K562 (cell line): ENCODE data around the gene LRP1-AS. TPM values are rescaled to one million over a fixed set of nuclear protein-coding genes. Genes with fewer than 3 reads are reported as not detected.

Experiments
- ATAC-seq: fragments of 200-7000 bp; cut with Tn5 transposase; 3 replicates; pipeline ENCODE4 v1.9.1; 2020; ENCODE audit warnings: moderate library complexity
- BruUV-seq: library from RNA; stranded (reverse); fragments of 400-500 nt; replicated peaks from 2 replicates; lab custom pipeline; 2021; lab: Mats Ljungman, UMichigan
- CTCF ChIA-PET: fragments of 300-600 bp; formaldehyde crosslinking; extraction: SDS; loops from one replicate; lab custom pipeline; 2021; ENCODE audit warnings: low intra/inter-chr PET ratio; lab: Yijun Ruan, JAX
- POLR2A ChIA-PET: fragments of 300-600, 350-650 bp; sonication (Branson Sonifier 250); formaldehyde crosslinking; extraction: SDS; loops from one replicate; lab custom pipeline; 2021; ENCODE audit warnings: antibody characterized with exemption, inconsistent platforms; lab: Yijun Ruan, JAX
- DNase-seq, 4 experiments: peaks; one replicate each; pipeline versions ENCODE4 v3.0.0 to v3.0.0-alpha.2; 2011 to 2018; ENCODE audit warnings: low spot score in 3 of 4, mixed read lengths in 3 of 4; ENCODE audit errors: extremely low read depth in 1 of 4
- FAIRE-seq: peaks from 2 replicates; lab custom pipeline; 2011; peaks lifted over from hg19 to GRCh38; lab: Jason Lieb, UNC
- H2AFZ ChIP-seq: 2 replicates; pipeline ENCODE4 v1.6.0; 2011; ENCODE audit warnings: low read depth, low read length, control low read depth, inconsistent platforms
- H3K27ac ChIP-seq: fragments of 200-600 bp; 3 replicates; pipeline ENCODE4 v1.8.0; 2011; ENCODE audit warnings: low read depth, mild to moderate bottlenecking, control low read depth, inconsistent platforms, low read length, moderate library complexity, mixed read lengths; ENCODE audit errors: extremely low read depth
- H3K27me3 ChIP-seq, 2 experiments: fragments of 300-600 bp in 1 of 2; 2 replicates in 1 of 2; 3 replicates in 1 of 2; pipeline versions ENCODE4 v1.6.0 to v1.8.0; 2011; ENCODE audit warnings: inconsistent platforms in 2 of 2, low read length in 2 of 2, mild to moderate bottlenecking in 1 of 2, mixed read lengths in 1 of 2, moderate library complexity in 1 of 2; ENCODE audit not compliant: control insufficient read depth in 2 of 2, insufficient read depth in 2 of 2
- H3K36me3 ChIP-seq: fragments of 300-600 bp; 3 replicates; pipeline ENCODE4 v1.8.0; 2011; ENCODE audit warnings: mild to moderate bottlenecking, low read length, inconsistent platforms; ENCODE audit not compliant: control insufficient read depth, insufficient read depth
- H3K4me1 ChIP-seq, 2 experiments: fragments of 200-600 bp in 1 of 2; replicated peaks in 1 of 2; 2 replicates in 1 of 2; 3 replicates in 1 of 2; pipeline versions ENCODE4 v1.5.1 to v1.8.0; 2011; ENCODE audit warnings: inconsistent platforms in 2 of 2, low read length in 2 of 2, mild to moderate bottlenecking in 1 of 2, mixed read lengths in 1 of 2, moderate library complexity in 1 of 2; ENCODE audit not compliant: control insufficient read depth in 2 of 2, insufficient read depth in 2 of 2
- H3K4me2 ChIP-seq: 2 replicates; pipeline ENCODE4 v1.6.1; 2011; ENCODE audit warnings: low read length, control low read depth, inconsistent platforms, mixed read lengths; ENCODE audit not compliant: insufficient read depth
- H3K4me3 ChIP-seq: fragments of 200-600 bp; sonication (generic), shearing (Covaris generic); 2 replicates; pipeline ENCODE4 v1.5.1; 2016; ENCODE audit warnings: control low read depth, inconsistent platforms
- H3K79me2 ChIP-seq: fragments of 200-600 bp; 3 replicates; pipeline ENCODE4 v1.8.0; 2011; ENCODE audit warnings: low read length, inconsistent platforms; ENCODE audit not compliant: control insufficient read depth, insufficient read depth
- H3K9ac ChIP-seq, 2 experiments: 2 replicates each; pipeline versions ENCODE4 v1.6.0 to v1.6.1; 2011; ENCODE audit warnings: low read depth in 2 of 2, low read length in 2 of 2, control low read depth in 1 of 2, inconsistent platforms in 1 of 2, mild to moderate bottlenecking in 1 of 2, mixed read lengths in 1 of 2; ENCODE audit not compliant: insufficient read depth in 1 of 2
- H3K9me1 ChIP-seq: one replicate; pipeline ENCODE4 v1.6.0; 2011; ENCODE audit warnings: inconsistent platforms, mild to moderate bottlenecking, low read length, moderate library complexity; ENCODE audit not compliant: control insufficient read depth, insufficient read depth
- H3K9me3 ChIP-seq: replicated peaks from 2 replicates; pipeline ENCODE4 v1.5.1; 2011; ENCODE audit warnings: low read depth, low read length, inconsistent platforms; ENCODE audit not compliant: control insufficient read depth, insufficient read depth
- H4K20me1 ChIP-seq: replicated peaks from 2 replicates; pipeline ENCODE4 v1.6.1; 2011; ENCODE audit warnings: low read length, inconsistent platforms, mixed read lengths; ENCODE audit not compliant: control insufficient read depth, insufficient read depth
- CEBPB ChIP-seq: fragments of 450-650 bp; IDR thresholded peaks from 2 replicates; pipeline ENCODE4 v1.6.1; 2016; ENCODE audit warnings: missing genetic modification characterization, missing compliant biosample characterization
- GABPA ChIP-seq: fragments of 200-800 bp; sonication (Bioruptor generic); conservative IDR thresholded peaks from 2 replicates; pipeline ENCODE4 v1.6.1; 2016; ENCODE audit warnings: low read depth, missing genetic modification characterization, missing compliant biosample characterization
- MCM7 ChIP-seq, 2 experiments: fragments of 450-650 bp; IDR thresholded peaks; 2 replicates each; pipeline ENCODE4 v1.6.1; 2016 to 2018
- RBFOX2 ChIP-seq: fragments of 200-400 bp; formaldehyde crosslinking; IDR thresholded peaks from 2 replicates; pipeline ENCODE4 v1.6.1; 2017; ENCODE audit warnings: low read depth, mild to moderate bottlenecking, low read length, moderate library complexity
- ZNF444 ChIP-seq: fragments of 250-450 bp; sonication (Bioruptor Pico); IDR thresholded peaks from 2 replicates; pipeline ENCODE4 v1.4.0; 2020; ENCODE audit warnings: mild to moderate bottlenecking, moderate library complexity
- WGBS: fragments of 100-300 bp; shearing (Covaris generic); methylation state at CpG from one replicate; pipeline ENCODE4 v1.1.6; 2016; ENCODE audit warnings: low coverage, mixed read lengths; ENCODE audit not compliant: insufficient coverage; ENCODE audit errors: missing lambda C conversion rate; 5-methylcytosine and 5-hydroxymethylcytosine counted together
- in situ Hi-C: fragments of 300-500 bp; cut with MboI; formaldehyde crosslinking; loops from 4 replicates; pipeline ENCODE4 v1.15.0; 2018; ENCODE audit warnings: inconsistent platforms, mixed read lengths
- intact Hi-C: fragments of 100-400 bp; cut with micrococcal nuclease; formaldehyde crosslinking; loops from 2 replicates; pipeline ENCODE4 v1.14.2; 2022
- polyA plus RNA-seq, 8 experiments: library from polyadenylated mRNA; depleted of rRNA in 4 of 8; stranded (reverse) in 5 of 8; unstranded in 3 of 8; fragments of >200 nt; fragmentation: Nextera tagmentation in 2 of 8; fragmentation: Illumina TruSeq in 1 of 8; extraction: Ambion mirVana in 2 of 8; extraction: Trizol in 1 of 8; gene quantifications; 2 replicates each; pipeline versions ENCODE4 v1.2.1 to v1.2.3, GENCODE V29; 2011 to 2014; ENCODE audit warnings: inconsistent platforms in 1 of 8, missing spikeins in 1 of 8
- total RNA-seq, 7 experiments: library from RNA; depleted of rRNA in 6 of 7; stranded (reverse); fragments of >200 nt in 6 of 7; fragmentation: Illumina TruSeq in 2 of 7; extraction: Trizol in 2 of 7; gene quantifications; 2 replicates each; pipeline versions ENCODE4 v1.2.1 to v1.2.3, GENCODE V29; 2011 to 2021; ENCODE audit warnings: low replicate concordance in 1 of 7
- TF ChIP-seq, protein P1 (sequence below): fragments of 450-650 bp; IDR thresholded peaks from 2 replicates; pipeline ENCODE4 v1.6.1; 2016

Gene LRP1-AS
- total and polyA plus RNA-seq, 9 of the 15 experiments (the other 6 are each of a cell fraction or from before 2014, with no cell fraction given) = not detected

DNA sequence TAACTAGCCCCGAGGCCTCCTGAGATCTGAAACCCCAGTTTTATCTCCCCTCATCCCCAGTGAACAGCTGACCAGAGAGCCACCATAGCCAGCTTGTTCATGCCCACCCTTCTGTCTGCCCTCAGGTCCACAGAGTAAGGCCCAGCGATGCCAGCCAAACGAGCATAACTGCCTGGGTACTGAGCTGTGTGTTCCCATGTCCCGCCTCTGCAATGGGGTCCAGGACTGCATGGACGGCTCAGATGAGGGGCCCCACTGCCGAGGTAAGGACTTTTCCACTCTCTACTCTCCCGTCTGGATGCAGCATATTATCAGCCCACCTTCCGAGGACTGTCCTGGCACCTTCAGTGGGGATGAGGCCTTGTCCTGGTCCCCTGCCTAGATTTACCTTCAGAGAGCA, 6.2 kb downstream of the LRP1-AS start:
- peaks cover 0 to 11% of the 10 kb centered on the region in 2 experiments; a peak in 2 of 5 replicates for H3K27me3 ChIP-seq
- ChIA-PET POLR2A (interaction anchor here (0.5 to 2.2 kb wide), 3 partner anchors 9 to 696 kb away, joined by 3 to 6 read pairs (median 3); partner anchors contain the start of gene LRP1), CTCF (no interaction called here)
- no peak for TF ChIP-seq MCM7 (IDR thresholded peaks at IDR 0.05)
- H3K79me2 ChIP-seq = no peaks in the 10 kb centered on the region
- H3K4me3 ChIP-seq = no peak overlapping the region
- H3K27ac ChIP-seq = no peak overlapping the region
- no peak for FAIRE-seq
- H2AFZ ChIP-seq = no peak overlapping the region
- H3K9ac ChIP-seq = peak overlapping the region in 1 of 2 experiments; percentile 43; a peak in 2 of 4 replicates
- in situ Hi-C loops = no loop called here
- H3K4me2 ChIP-seq = no peak overlapping the region
- no peaks in the 10 kb centered on the region for H3K9me1 ChIP-seq
- BruUV-seq = no TSS peak
- no peak for ATAC-seq
- peaks cover 14 to 18% of the 10 kb centered on the region in 2 experiments; a peak in 3 of 5 replicates for H3K4me1 ChIP-seq
- no peaks in the 10 kb centered on the region for H3K9me3 ChIP-seq
- H4K20me1 ChIP-seq = 0 out of 2 replicates have a peak, but pooled peaks cover 3% of the 10 kb centered on the region
- H3K36me3 ChIP-seq = no peaks in the 10 kb centered on the region
- intact Hi-C loops = no loop called here
- 31% methylated on average over 8 of the region's 8 CpGs for WGBS
- DNase-seq = no peak

DNA sequence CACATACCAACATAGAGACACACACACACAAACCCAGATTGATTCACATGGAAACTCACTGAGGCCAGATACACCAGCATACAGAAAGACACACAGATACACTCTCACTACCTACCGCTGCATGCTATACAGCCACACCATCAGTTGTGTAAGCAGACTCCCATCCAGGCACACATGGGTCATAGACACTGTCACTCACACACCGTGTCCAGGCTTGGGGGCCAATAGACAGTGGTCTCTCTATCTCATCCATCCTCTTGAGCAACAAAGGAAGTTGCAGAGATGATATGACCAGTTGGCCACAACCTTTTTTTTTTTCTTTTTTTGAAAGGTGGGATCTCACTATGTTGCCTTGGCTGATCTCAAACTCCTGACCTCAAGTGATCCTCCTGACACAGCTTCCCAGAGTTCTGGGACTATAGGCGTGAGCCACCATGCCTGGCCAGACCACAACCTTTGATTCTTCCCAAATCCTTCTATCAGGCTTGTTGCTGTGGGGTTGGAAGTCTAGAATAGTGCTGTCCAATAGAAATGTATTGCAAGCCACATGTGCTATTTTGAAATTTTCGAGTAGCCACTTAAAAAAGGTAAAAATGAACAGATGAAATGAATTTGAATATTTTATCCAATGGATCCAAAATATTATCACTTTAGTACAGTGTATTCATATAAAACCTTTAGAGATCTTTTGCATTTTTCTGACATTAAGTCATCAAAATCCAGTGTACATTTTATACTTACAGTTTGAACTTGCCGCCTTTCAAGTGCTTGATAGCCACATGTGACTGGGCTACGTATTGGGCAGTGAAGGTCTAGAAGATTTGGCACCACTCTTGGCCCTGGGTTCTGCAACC, 7.4 kb downstream of the LRP1-AS start:
- ChIA-PET POLR2A (interaction anchor here (2.2 kb wide), 1 partner anchor 12 kb away, joined by 6 read pairs; the partner anchor contains the start of gene LRP1), CTCF (no interaction called here)

More for the DNA sequence above, 7.4 kb downstream of the LRP1-AS start:
- FAIRE-seq (no peak), DNase-seq (no peak), ATAC-seq (peak; percentile 20; the same call in 1 of the 3 replicates)
- H3K9ac ChIP-seq = no peak overlapping the region
- no peak overlapping the region for H3K4me3 ChIP-seq
- 27% methylated on average over 6 of the region's 6 CpGs for WGBS
- H3K79me2 ChIP-seq = no peaks in the 10 kb centered on the region
- intact Hi-C loops (no loop called here), in situ Hi-C loops (no loop called here)
- no peaks in the 10 kb centered on the region for H3K36me3 ChIP-seq
- peak; percentile 28; the same call in 1 of the 2 replicates for TF ChIP-seq GABPA
- TF ChIP-seq RBFOX2 = no peak
- TF ChIP-seq, protein P1, sequence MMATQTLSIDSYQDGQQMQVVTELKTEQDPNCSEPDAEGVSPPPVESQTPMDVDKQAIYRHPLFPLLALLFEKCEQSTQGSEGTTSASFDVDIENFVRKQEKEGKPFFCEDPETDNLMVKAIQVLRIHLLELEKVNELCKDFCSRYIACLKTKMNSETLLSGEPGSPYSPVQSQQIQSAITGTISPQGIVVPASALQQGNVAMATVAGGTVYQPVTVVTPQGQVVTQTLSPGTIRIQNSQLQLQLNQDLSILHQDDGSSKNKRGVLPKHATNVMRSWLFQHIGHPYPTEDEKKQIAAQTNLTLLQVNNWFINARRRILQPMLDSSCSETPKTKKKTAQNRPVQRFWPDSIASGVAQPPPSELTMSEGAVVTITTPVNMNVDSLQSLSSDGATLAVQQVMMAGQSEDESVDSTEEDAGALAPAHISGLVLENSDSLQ = peak; percentile 89
- TF ChIP-seq CEBPB (tag) = peak; percentile 79
- TF ChIP-seq ZNF444 (CRISPR knock-in tag) = no peak
- no peak overlapping the region for H3K27ac ChIP-seq
- H3K27me3 ChIP-seq = peaks cover 0 to 4% of the 10 kb centered on the region in 2 experiments; a peak in 2 of 5 replicates
- no peaks in the 10 kb centered on the region for H4K20me1 ChIP-seq
- no peak overlapping the region for H3K4me2 ChIP-seq
- no peaks in the 10 kb centered on the region for H3K9me3 ChIP-seq
- BruUV-seq = no TSS peak
- no peak overlapping the region for H2AFZ ChIP-seq
- no peaks in the 10 kb centered on the region for H3K9me1 ChIP-seq
- H3K4me1 ChIP-seq = peaks cover 18 to 19% of the 10 kb centered on the region in 2 experiments; a peak in 4 of 5 replicates
